Stimulated activated CD4-positive, alpha-beta T cell treated with anti-CD3 and anti-CD28 coated beads, Interleukin-2, amount 100 ng/mL, for 48 hours (primary cell): ENCODE data around the gene TIMM29.
"Not testable (repeated sequence)": the region's sequence is repeated elsewhere in the genome, so short reads cannot be mapped to it uniquely, and the experiment has no call there.

Experiments used
- DNase-seq, 2 donors: peaks; one replicate each; pipeline ENCODE4 v3.0.0-alpha.2; 2020

The TIMM29 gene

DNA sequence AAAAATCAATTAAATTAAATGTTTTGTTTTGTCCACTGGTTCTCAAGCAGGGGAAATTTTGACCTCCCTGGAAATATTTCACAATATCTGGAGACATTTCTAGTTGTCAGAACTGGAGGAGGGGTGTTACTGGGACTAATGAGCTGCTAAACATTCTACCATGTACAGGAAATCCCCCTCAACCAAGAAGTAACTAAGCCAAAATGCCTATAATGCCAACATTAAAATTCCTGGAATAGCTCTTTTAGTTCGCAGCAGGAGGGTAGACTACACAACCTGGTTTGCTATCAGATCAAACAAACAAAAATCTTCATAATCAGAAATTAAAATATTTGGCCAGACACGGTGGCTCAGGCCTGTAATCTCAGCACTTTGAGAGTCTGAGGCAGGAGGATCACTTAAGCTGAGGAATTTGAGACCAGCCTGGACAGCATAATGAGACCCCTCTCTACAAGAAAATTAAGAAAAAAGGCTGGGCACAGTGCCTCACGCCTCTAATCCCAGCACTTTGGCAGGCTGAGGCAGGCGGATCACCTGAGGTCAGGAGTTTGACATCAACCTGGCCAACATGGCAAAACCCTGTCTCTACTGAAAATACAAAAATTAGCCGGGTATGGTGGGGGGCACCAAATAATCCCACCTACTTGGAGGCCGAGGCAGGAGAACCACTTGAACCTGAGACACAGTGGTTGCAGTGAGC lies 18.5 kb downstream of the TIMM29 start:
- DNase-seq: no peak

DNA sequence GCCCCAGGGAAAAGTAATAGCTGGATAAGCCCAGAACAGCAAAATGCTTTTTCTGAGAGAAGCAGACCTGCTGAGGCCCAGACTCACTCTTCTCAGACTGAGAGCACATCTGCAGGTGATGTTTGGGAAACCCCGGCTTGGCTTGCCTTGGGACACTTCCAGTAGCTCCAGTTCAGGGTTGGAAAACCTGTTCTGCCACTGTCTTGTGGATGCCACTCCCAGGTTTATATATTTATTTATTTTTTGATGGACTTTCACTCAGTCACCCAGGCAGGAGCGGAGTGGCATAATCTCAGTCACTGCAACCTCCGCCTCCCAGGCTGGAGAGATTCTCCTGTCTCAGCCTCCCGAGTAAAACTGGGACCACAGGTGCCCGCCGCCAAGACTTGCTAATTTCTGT lies 24.2 kb downstream of the TIMM29 start:
- no peak for DNase-seq

GRCh38 chr19:10959277-10959968 lies 30.8 kb downstream of the TIMM29 start:
- DNase-seq: not testable (repeated sequence)

DNA sequence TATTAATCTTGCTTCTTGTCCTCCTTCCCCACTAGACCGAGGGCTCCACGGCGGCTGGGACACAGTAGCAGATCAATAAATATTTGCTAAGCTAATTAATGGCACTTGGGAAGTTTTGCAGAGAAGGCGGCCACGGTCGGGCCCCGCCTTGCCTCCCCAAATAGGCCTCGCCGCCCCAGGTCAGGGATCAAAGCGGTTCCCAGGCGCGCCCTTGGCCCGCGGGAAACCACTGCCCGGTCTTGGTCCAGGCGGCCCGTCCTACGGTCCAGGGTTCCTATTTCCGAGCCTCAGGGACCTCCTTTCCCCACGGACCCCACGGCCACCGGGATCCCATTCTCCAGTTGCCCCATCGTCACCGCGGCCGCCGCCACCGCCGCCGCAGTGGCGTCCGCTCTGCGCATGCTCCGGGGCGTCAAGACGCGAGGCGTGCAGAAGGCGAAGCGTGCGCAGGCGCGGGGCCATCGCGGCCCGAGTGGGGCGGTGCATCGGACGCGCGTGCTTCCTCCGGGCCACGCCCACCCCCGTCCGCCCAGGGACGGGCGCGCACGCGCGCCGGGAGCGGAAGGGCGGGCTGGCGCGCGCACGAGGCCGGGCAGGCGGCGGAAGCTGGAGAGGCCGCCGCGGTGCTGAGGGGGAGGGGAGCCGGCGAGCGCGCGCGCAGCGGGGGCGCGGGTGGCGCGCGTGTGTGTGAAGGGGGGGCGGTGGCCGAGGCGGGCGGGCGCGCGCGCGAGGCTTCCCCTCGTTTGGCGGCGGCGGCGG lies 31.9 kb downstream of the TIMM29 start, which contains the start of gene SMARCA4:
SMARCA4 (plus strand) TSS at position 717 of the 759 bp plus-strand sequence. CDS start 23,122 bp downstream, outside the sequence.
- DNase-seq: peak; percentile 97 to 99

DNA sequence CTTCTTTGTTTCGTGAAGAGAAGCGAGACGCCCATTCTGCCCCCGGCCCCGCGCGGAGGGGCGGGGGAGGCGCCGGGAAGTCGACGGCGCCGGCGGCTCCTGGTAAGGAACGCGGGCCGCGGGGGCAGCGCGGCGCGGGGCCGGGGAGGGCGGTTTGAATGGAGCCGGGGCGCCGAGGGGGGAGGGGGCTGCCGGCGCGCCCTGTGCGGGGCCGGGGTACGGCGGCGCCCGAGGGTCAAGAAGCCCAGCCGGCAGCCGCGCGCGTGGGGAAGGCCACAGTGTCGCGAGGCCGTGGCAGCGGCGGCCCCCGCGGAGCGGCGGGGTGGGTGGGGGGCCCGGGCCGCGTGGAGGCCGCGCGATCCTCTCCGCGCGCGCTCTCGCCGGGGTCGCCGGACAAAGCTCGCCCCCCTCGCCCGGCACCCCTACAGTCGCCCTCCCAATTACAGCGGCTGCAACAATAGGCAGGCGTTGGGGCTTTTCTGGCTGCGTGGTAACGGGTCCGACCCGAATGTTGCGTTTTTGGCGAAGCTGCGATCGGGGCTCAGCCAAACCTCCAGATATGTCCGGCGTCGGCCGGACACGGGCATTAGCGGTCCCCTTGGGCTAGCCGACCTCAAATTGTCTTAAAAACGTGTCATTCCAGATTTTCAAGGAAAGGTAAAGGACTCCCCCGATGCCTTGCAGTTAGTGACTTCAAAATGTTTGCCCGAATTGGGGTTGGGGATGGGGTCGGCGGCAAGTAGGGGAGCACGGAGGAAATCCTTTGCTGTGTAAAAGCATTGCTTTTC lies 32.7 kb downstream of the TIMM29 start:
- DNase-seq: no peak

DNA sequence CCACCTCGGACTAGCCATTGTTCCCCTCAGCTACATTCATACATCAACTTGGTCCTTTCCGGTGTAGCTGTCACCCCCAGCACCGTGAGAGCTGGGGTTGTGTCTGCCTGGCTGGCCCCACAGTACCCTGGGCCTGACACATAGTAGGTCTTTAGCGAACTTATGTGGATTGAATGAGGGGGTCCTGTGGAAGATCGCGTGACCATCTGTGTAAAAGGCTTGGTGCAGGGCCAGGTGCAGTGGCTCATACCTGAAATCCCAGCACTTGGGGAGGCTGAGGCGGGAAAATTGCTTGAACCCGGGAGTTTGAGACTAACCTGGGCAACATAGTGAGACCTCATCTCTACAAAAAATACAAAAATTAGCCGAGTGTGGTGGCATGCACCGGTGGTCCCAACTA lies 34.3 kb downstream of the TIMM29 start:
- no peak for DNase-seq

GRCh38 chr19:10963865-10964264 lies 35.3 kb downstream of the TIMM29 start:
- DNase-seq: no peak

GRCh38 chr19:10964903-10965302 lies 36.3 kb downstream of the TIMM29 start:
- DNase-seq: no peak

DNA sequence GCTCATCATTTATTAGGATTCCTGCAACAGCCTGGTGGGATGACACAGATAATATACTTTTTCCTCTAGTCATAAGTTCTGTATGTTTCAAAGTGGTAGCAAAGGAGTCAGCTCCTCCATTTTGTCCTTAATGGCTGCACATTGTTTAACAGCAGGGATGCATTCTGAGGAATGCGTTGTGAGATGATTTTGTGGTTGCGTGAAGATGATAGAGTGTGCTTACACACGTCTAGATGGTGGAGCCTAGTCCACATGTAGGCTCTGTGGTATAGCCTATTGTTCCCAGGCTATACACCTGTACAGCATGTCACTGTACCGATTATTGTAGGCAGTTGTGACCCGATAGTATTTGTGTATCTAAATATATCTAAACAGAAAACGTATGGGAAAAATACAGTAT lies 36.8 kb downstream of the TIMM29 start:
- DNase-seq: no peak

GRCh38 chr19:10966809-10967208 lies 38.2 kb downstream of the TIMM29 start:
- no peak for DNase-seq

DNA sequence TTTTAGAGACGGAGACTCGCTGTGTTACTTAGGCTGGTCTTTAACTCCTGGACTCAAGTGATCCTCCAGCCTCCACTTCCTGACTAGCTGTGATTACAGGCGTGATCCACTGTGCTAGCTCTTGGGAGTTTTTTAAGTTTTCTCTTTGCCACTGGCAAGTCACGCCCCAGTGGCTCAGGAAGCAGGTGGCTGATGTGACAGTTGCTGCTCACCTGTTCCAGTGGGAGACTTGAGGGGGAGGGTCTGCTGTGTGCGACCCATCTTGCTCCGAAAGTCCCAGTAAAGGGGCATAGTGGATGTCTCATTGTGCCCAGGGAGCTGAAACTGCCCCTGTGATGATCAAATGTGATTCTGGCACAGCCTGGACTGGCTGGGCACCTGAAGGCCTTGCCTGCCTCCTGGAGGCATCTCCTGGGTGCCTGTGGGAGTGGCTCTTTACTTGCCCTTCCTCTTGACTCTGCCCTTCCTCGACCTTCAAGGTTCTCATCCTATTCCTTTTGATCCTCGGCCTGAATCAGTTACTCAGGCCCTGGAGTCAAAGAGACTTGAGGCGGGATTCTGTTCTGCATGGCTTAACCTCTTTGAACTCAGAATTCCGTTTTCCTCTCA lies 40.0 kb downstream of the TIMM29 start:
- no peak for DNase-seq

- no peak for DNase-seq
These were observed 42.6 kb downstream of the TIMM29 start for GRCh38 chr19:10971107-10971726.

- DNase-seq: no peak
These were observed 46.9 kb downstream of the TIMM29 start for GRCh38 chr19:10975374-10976130.

DNA sequence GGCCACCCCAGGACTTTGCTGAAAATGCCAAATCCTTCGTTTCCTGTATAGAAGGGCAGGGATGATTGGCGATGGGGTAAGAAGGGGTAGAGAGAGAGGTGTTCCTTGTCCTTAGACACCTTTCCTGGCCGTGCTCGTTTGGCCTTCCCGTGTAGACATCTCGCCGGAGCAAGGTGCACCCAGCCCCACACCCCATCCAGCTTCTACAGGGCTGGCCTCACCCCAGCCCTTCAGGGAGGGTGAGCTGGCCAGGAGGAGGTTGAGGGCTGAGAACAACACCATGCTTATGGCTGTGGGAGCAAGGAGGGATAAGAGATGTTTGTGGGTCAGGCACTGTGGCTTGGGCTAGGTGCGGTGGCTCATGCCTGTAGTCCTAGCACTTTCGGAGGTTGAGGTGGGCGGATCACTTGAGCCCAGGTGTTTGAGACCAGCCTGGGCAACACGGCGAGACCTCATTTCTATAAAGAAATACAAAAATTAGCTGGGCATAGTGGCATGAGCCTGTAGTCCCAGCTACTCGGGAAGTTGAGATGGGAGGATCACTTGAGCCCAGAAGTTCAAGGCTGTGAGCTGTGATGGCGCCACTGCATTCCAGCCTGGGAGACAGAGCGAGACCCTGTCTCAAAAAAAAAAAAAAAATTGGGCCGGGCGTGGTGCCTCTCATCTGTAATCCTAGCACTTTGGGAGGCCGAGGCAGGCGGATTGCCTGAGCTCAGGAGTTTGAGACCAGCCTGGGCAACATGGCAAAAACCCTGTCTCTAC lies 47.7 kb downstream of the TIMM29 start:
- DNase-seq: no peak

DNA sequence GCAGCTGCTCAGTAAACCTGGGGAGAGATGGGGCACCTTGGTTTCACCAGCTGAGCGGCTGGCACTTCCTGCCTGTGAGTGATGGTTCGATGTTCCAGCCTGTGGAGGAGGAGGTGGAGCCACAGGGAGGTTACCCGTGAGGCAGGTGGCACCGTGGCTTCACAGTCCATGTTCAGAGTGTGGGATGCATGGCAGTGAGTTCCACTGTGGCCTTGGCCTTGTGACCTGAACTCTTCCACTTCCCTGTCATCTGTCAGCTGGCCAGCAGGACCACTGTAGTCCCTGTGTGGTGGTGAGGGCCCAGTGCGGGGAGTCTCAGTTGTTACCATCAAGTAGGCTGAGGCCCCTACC lies 49.1 kb downstream of the TIMM29 start:
- no peak for DNase-seq
